ENCODE results near the gene NAA25.

The NAA25 gene

GRCh38 chr12:112108202-112109079 is at the start of gene NAA25:
NAA25 (minus strand) TSS chr12:112108783; CDS start chr12:112108773, 10 bp downstream.
- H3K4me1 ChIP-seq: peaks cover 32 to 64% (median 49%) of the 10 kb centered on the region in 10 experiments
- peak within 1 kb of the TSS; percentile 82 to 93 (median 92) for H3K4me2 ChIP-seq
- H3K27ac ChIP-seq: peak within 1 kb of the TSS; percentile 86 to 99 (median 97)
- H3K36me3 ChIP-seq: peaks cover 5 to 37% (median 33%) of the 10 kb centered on the region in 11 experiments; a peak in 21 of 22 replicates
- no peak for TF ChIP-seq Cebpa-rat (IDR thresholded peaks at IDR 0.05)
- peak within 1 kb of the TSS; percentile 89 to 99 (median 97) for H3K9ac ChIP-seq
- no peaks in the 10 kb centered on the region for H3K27me3 ChIP-seq
- H3K4me3 ChIP-seq: peak within 1 kb of the TSS; percentile 78 to 97 (median 90)
- H3K9me3 ChIP-seq (replicated peaks in 1 of 11): no peaks in the 10 kb centered on the region
- H4K20me1 ChIP-seq: peaks cover 18 to 50% (median 43%) of the 10 kb centered on the region in 11 experiments; a peak in 21 of 22 replicates

GRCh38 chr12:112153893-112154219 is 45.3 kb upstream of the NAA25 start:
- Histone ChIP-seq H4K20me1 (peaks cover 0 to 22% (median 0%) of the 10 kb centered on the region in 11 experiments; a peak in 4 of 22 replicates), H3K4me3 (no peak overlapping the region), H3K27me3 (no peaks in the 10 kb centered on the region), H3K9me3 (replicated peaks in 1 of 11) (peaks cover 4 to 9% (median 7%) of the 10 kb centered on the region in 11 experiments; a peak in 17 of 22 replicates), H3K4me1 (peaks cover 0 to 11% (median 4%) of the 10 kb centered on the region in 10 experiments; a peak in 7 of 20 replicates), H3K9ac (no peak overlapping the region), H3K36me3 (peaks cover 67 to 83% (median 77%) of the 10 kb centered on the region in 11 experiments), H3K4me2 (no peak overlapping the region), H3K27ac (no peak overlapping the region)
- no peak for TF ChIP-seq Cebpa-rat (IDR thresholded peaks at IDR 0.05)

GRCh38 chr12:112153181-112153892 is 44.8 kb upstream of the NAA25 start:
- H3K9me3 ChIP-seq (replicated peaks in 1 of 11): peaks cover 0 to 4% (median 2%) of the 10 kb centered on the region in 11 experiments; a peak in 14 of 22 replicates
- peaks cover 0 to 22% (median 0%) of the 10 kb centered on the region in 11 experiments; a peak in 4 of 22 replicates for H4K20me1 ChIP-seq
- peaks cover 67 to 83% (median 77%) of the 10 kb centered on the region in 11 experiments for H3K36me3 ChIP-seq

GRCh38 chr12:112151766-112152541 is 43.4 kb upstream of the NAA25 start:
- Histone ChIP-seq H3K27ac (no peak overlapping the region), H4K20me1 (peaks cover 0 to 24% (median 0%) of the 10 kb centered on the region in 11 experiments; a peak in 5 of 22 replicates), H3K4me2 (peak overlapping the region in 1 of 11 experiments; percentile 2; a peak in 1 of 22 replicates), H3K27me3 (no peaks in the 10 kb centered on the region), H3K9me3 (replicated peaks in 1 of 11) (no peaks in the 10 kb centered on the region), H3K4me3 (no peak overlapping the region), H3K36me3 (peaks cover 74 to 87% (median 79%) of the 10 kb centered on the region in 11 experiments), H3K4me1 (peaks cover 0 to 11% (median 8%) of the 10 kb centered on the region in 10 experiments; a peak in 11 of 20 replicates), H3K9ac (no peak overlapping the region)
- TF ChIP-seq Cebpa-rat (IDR thresholded peaks at IDR 0.05): no peak

More at GRCh38 chr12:112153181-112153892, 44.8 kb upstream of the NAA25 start:
- Histone ChIP-seq H3K4me2 (no peak overlapping the region), H3K27me3 (no peaks in the 10 kb centered on the region), H3K4me3 (no peak overlapping the region), H3K27ac (no peak overlapping the region), H3K9ac (no peak overlapping the region), H3K4me1 (peaks cover 0 to 11% (median 4%) of the 10 kb centered on the region in 10 experiments; a peak in 7 of 20 replicates)
- TF ChIP-seq Cebpa-rat (IDR thresholded peaks at IDR 0.05): no peak

GRCh38 chr12:112149596-112149995 is 41.0 kb upstream of the NAA25 start:
- H3K9me3 ChIP-seq (replicated peaks in 1 of 11): no peaks in the 10 kb centered on the region
- peaks cover 0 to 14% (median 9%) of the 10 kb centered on the region in 10 experiments; a peak in 13 of 20 replicates for H3K4me1 ChIP-seq
- H4K20me1 ChIP-seq: peaks cover 0 to 26% (median 0%) of the 10 kb centered on the region in 11 experiments; a peak in 5 of 22 replicates
- H3K4me3 ChIP-seq: no peak overlapping the region
- H3K4me2 ChIP-seq: no peak overlapping the region
- H3K36me3 ChIP-seq: peaks cover 93 to 97% (median 96%) of the 10 kb centered on the region in 11 experiments
- no peak overlapping the region for H3K9ac ChIP-seq
- no peaks in the 10 kb centered on the region for H3K27me3 ChIP-seq
- no peak for TF ChIP-seq Cebpa-rat (IDR thresholded peaks at IDR 0.05)
- no peak overlapping the region for H3K27ac ChIP-seq

GRCh38 chr12:112148031-112148513 is 39.5 kb upstream of the NAA25 start:
- H3K9ac ChIP-seq: no peak overlapping the region
- H3K4me1 ChIP-seq: peaks cover 0 to 15% (median 9%) of the 10 kb centered on the region in 10 experiments; a peak in 13 of 20 replicates
- TF ChIP-seq Cebpa-rat (IDR thresholded peaks at IDR 0.05): no peak
- H4K20me1 ChIP-seq: peaks cover 0 to 17% (median 0%) of the 10 kb centered on the region in 11 experiments; a peak in 4 of 22 replicates
- no peak overlapping the region for H3K4me2 ChIP-seq
- H3K9me3 ChIP-seq (replicated peaks in 1 of 11): no peaks in the 10 kb centered on the region
- H3K36me3 ChIP-seq: peaks cover 93 to 99% (median 96%) of the 10 kb centered on the region in 11 experiments
- no peaks in the 10 kb centered on the region for H3K27me3 ChIP-seq
- H3K27ac ChIP-seq: no peak overlapping the region
- H3K4me3 ChIP-seq: no peak overlapping the region

GRCh38 chr12:112146123-112146522 is 37.5 kb upstream of the NAA25 start:
- Histone ChIP-seq H3K4me1 (peaks cover 0 to 14% (median 3%) of the 10 kb centered on the region in 10 experiments; a peak in 7 of 20 replicates), H3K36me3 (peaks cover 93 to 99% (median 95%) of the 10 kb centered on the region in 11 experiments), H4K20me1 (peaks cover 0 to 5% (median 0%) of the 10 kb centered on the region in 11 experiments; a peak in 2 of 22 replicates), H3K9me3 (replicated peaks in 1 of 11) (no peaks in the 10 kb centered on the region), H3K27me3 (no peaks in the 10 kb centered on the region), H3K27ac (no peak overlapping the region), H3K4me2 (no peak overlapping the region), H3K4me3 (no peak overlapping the region), H3K9ac (no peak overlapping the region)
- TF ChIP-seq Cebpa-rat (IDR thresholded peaks at IDR 0.05): no peak

- no peak for TF ChIP-seq Cebpa-rat (IDR thresholded peaks at IDR 0.05)
- H3K4me3 ChIP-seq: no peak overlapping the region
- H4K20me1 ChIP-seq: no peaks in the 10 kb centered on the region; a peak in 2 of 22 replicates
- H3K4me2 ChIP-seq: no peak overlapping the region
- H3K9ac ChIP-seq: no peak overlapping the region
- no peaks in the 10 kb centered on the region for H3K27me3 ChIP-seq
- H3K27ac ChIP-seq: no peak overlapping the region
- no peaks in the 10 kb centered on the region for H3K9me3 ChIP-seq (replicated peaks in 1 of 11)
- peaks cover 96 to 100% (median 100%) of the 10 kb centered on the region in 11 experiments for H3K36me3 ChIP-seq
- H3K4me1 ChIP-seq: peaks cover 0 to 10% (median 0%) of the 10 kb centered on the region in 10 experiments; a peak in 3 of 20 replicates
Measured at GRCh38 chr12:112140728-112141127, 32.1 kb upstream of the NAA25 start.
